Measurements from ENCODE around the gene SLC51A. TPM values are rescaled to one million over a fixed set of nuclear protein-coding genes. Genes with fewer than 3 reads are reported as not detected.

Gene SLC51A
- total and polyA plus RNA-seq, 2 of the 13 experiments (the other 11 are each of a cell fraction or from before 2014, with no cell fraction given), result 4.3 to 48.8 TPM

DNA sequence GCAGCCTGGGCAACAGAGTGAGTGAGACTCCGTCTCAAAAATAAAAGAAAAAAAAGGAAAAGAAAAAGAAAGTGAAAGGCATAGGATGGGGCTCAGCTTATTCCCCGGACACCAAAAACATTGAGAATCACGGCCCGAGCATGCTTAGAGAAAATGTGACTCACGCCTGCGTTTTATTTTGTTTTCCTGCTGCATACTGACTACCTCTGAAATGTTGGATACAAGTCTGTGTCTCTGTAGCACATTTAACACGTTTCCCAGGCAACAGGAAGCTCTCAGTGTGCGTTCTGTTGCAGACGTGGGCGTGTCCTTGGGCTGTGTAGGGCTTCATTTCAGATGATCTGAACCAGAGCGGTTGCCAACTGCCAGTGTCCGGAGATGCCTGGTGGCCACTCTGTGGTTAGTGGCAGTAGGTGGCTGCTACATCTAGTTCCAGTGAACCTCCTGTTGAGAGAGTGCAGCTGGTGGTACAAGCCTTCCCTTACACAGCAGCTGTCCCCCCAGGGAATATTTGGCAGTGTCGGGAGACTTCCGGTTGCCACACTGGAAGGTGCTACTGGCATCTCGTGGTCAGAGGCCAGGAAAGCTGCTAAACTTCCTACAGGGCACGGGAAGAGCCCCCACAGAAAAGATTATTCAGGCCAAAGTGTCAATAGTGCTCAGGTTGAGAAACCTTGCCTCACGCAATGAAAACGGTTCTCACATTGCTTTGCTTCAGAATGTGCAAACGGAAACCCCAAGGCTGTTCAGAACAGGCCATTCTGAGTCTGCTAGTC lies 3.0 kb downstream of the SLC51A start (continued):
- TF ChIP-seq, protein P1, sequence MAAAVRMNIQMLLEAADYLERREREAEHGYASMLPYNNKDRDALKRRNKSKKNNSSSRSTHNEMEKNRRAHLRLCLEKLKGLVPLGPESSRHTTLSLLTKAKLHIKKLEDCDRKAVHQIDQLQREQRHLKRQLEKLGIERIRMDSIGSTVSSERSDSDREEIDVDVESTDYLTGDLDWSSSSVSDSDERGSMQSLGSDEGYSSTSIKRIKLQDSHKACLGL (CRISPR knock-in tag; IDR thresholded peaks at IDR 0.05), result no peak
- TF ChIP-seq, protein P2, sequence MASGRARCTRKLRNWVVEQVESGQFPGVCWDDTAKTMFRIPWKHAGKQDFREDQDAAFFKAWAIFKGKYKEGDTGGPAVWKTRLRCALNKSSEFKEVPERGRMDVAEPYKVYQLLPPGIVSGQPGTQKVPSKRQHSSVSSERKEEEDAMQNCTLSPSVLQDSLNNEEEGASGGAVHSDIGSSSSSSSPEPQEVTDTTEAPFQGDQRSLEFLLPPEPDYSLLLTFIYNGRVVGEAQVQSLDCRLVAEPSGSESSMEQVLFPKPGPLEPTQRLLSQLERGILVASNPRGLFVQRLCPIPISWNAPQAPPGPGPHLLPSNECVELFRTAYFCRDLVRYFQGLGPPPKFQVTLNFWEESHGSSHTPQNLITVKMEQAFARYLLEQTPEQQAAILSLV (CRISPR knock-in tag; IDR thresholded peaks at IDR 0.05; ENCODE audit: borderline replicate concordance), result no peak
- no peak for TF ChIP-seq ZFP36L1 (CRISPR knock-in tag; IDR thresholded peaks at IDR 0.05)
- TF ChIP-seq TEAD3 (CRISPR knock-in tag; optimal IDR thresholded peaks at IDR 0.05; ENCODE audit: borderline replicate concordance), result peak; percentile 15
- TF ChIP-seq ZSCAN31 (CRISPR knock-in tag; IDR thresholded peaks at IDR 0.05; ENCODE audit: low read depth), result no peak
- TF ChIP-seq BCL6 (CRISPR knock-in tag; IDR thresholded peaks at IDR 0.05), result no peak
- TF ChIP-seq TBX2 (CRISPR knock-in tag; IDR thresholded peaks at IDR 0.05; ENCODE audit: borderline replicate concordance), result no peak
- TF ChIP-seq NCOA2 (CRISPR knock-in tag; IDR thresholded peaks at IDR 0.05), result 0 out of 2 replicates have a peak, but pooled peaks have one; percentile 9
- TF ChIP-seq, protein P3, sequence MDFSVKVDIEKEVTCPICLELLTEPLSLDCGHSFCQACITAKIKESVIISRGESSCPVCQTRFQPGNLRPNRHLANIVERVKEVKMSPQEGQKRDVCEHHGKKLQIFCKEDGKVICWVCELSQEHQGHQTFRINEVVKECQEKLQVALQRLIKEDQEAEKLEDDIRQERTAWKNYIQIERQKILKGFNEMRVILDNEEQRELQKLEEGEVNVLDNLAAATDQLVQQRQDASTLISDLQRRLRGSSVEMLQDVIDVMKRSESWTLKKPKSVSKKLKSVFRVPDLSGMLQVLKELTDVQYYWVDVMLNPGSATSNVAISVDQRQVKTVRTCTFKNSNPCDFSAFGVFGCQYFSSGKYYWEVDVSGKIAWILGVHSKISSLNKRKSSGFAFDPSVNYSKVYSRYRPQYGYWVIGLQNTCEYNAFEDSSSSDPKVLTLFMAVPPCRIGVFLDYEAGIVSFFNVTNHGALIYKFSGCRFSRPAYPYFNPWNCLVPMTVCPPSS (IDR thresholded peaks at IDR 0.05), result no peak
- no peak for TF ChIP-seq FLYWCH1 (CRISPR knock-in tag; IDR thresholded peaks at IDR 0.05)
- TF ChIP-seq, protein P4, sequence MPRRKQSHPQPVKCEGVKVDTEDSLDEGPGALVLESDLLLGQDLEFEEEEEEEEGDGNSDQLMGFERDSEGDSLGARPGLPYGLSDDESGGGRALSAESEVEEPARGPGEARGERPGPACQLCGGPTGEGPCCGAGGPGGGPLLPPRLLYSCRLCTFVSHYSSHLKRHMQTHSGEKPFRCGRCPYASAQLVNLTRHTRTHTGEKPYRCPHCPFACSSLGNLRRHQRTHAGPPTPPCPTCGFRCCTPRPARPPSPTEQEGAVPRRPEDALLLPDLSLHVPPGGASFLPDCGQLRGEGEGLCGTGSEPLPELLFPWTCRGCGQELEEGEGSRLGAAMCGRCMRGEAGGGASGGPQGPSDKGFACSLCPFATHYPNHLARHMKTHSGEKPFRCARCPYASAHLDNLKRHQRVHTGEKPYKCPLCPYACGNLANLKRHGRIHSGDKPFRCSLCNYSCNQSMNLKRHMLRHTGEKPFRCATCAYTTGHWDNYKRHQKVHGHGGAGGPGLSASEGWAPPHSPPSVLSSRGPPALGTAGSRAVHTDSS (CRISPR knock-in tag; conservative IDR thresholded peaks at IDR 0.05), result no peak
- no peak for TF ChIP-seq NFKB2 (CRISPR knock-in tag; IDR thresholded peaks at IDR 0.05; ENCODE audit: borderline replicate concordance)
- no peak for TF ChIP-seq FIP1L1 (IDR thresholded peaks at IDR 0.05; ENCODE audit: borderline replicate concordance, insufficient read depth, low read depth, low read length)
- no peak for TF ChIP-seq ZNF326 (CRISPR knock-in tag; IDR thresholded peaks at IDR 0.05; ENCODE audit: borderline replicate concordance)
- no peak for TF ChIP-seq RBFOX2 (IDR thresholded peaks at IDR 0.05; ENCODE audit: low read depth, low read length)
- no peak for TF ChIP-seq ASH2L (IDR thresholded peaks at IDR 0.05; ENCODE audit: insufficient read length, low read depth, low read length)
- TF ChIP-seq CBFB (CRISPR knock-in tag; IDR thresholded peaks at IDR 0.05), result no peak
- no peak for TF ChIP-seq POGZ (CRISPR knock-in tag; IDR thresholded peaks at IDR 0.05)
- TF ChIP-seq, protein P5, sequence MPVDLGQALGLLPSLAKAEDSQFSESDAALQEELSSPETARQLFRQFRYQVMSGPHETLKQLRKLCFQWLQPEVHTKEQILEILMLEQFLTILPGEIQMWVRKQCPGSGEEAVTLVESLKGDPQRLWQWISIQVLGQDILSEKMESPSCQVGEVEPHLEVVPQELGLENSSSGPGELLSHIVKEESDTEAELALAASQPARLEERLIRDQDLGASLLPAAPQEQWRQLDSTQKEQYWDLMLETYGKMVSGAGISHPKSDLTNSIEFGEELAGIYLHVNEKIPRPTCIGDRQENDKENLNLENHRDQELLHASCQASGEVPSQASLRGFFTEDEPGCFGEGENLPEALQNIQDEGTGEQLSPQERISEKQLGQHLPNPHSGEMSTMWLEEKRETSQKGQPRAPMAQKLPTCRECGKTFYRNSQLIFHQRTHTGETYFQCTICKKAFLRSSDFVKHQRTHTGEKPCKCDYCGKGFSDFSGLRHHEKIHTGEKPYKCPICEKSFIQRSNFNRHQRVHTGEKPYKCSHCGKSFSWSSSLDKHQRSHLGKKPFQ (CRISPR knock-in tag; IDR thresholded peaks at IDR 0.05; ENCODE audit: insufficient replicate concordance), result no peak
- TF ChIP-seq RBM22 (optimal IDR thresholded peaks at IDR 0.05; ENCODE audit: low read length), result no peak
- TF ChIP-seq ZSCAN25 (CRISPR knock-in tag; IDR thresholded peaks at IDR 0.05), result no peak
- TF ChIP-seq CAMTA2 (CRISPR knock-in tag; IDR thresholded peaks at IDR 0.05; ENCODE audit: borderline replicate concordance), result no peak
- no peak for TF ChIP-seq CC2D1A (CRISPR knock-in tag; IDR thresholded peaks at IDR 0.05)
- no peak for TF ChIP-seq LCORL (IDR thresholded peaks at IDR 0.05)
- peak; percentile 66 for TF ChIP-seq LCORL (CRISPR knock-in tag; IDR thresholded peaks at IDR 0.05)
- no peak for TF ChIP-seq TOE1 (CRISPR knock-in tag; IDR thresholded peaks at IDR 0.05)
